ENCODE data around the gene LRRC15.

Gene LRRC15

DNA sequence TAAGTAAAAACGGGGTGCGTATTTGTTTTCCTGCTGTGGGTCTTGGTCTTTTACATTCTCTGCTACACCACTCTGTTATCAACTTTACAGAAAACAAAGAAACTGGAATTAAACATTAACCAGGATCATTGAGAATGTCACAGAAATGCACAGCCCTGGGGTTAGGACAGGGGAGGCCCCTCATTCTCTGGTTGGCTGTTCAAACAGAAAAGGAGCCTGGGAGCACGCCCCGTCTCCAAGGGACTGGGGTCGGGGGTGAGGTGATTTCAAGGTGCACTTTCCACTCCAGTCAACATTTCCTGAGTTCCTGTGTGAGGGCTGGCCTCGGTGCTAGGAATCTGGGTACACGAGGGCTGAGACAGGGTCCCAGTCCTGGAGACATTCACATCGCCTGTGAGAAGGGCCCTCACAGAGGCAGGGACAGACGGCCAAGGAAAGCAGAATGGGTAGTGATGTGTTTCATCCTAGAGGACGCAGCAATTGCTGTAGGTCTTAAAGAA, 48.7 kb downstream of the LRRC15 start:
- H3F3A ChIP-seq (ENCODE audit: insufficient read depth) = peaks cover 8% of the 10 kb centered on the region; the same call in 1 of the 2 replicates

DNA sequence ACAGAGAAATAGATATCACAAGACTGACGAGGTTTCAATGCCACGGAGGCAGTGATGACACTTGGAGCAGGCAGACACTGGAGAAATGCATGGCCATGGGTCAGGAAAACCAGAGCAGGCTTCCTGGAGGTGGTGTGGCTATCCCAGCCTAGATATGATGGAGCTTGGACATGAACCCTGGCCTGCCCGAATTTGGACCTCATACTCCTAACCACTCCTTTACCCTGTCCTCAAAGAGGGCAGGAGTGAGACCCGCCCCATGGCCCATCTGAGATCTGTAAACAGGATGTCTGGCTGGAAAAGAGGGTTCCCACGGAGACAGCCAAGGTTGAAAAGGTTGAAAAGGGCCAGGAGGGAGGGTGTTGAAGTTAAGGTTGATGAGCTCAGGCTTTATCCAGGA, 49.4 kb downstream of the LRRC15 start:
- TF ChIP-seq EZH2phosphoT487 (conservative IDR thresholded peaks at IDR 0.05; ENCODE audit: low read length) = no peak
- TF ChIP-seq, protein P1, sequence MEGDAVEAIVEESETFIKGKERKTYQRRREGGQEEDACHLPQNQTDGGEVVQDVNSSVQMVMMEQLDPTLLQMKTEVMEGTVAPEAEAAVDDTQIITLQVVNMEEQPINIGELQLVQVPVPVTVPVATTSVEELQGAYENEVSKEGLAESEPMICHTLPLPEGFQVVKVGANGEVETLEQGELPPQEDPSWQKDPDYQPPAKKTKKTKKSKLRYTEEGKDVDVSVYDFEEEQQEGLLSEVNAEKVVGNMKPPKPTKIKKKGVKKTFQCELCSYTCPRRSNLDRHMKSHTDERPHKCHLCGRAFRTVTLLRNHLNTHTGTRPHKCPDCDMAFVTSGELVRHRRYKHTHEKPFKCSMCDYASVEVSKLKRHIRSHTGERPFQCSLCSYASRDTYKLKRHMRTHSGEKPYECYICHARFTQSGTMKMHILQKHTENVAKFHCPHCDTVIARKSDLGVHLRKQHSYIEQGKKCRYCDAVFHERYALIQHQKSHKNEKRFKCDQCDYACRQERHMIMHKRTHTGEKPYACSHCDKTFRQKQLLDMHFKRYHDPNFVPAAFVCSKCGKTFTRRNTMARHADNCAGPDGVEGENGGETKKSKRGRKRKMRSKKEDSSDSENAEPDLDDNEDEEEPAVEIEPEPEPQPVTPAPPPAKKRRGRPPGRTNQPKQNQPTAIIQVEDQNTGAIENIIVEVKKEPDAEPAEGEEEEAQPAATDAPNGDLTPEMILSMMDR (IDR thresholded peaks at IDR 0.05; ENCODE audit: insufficient read depth, low read length, poor library complexity, severe bottlenecking) = no peak
- Histone ChIP-seq H2AFZ (ENCODE audit: low read depth, low read length, severe bottlenecking) (no peak overlapping the region), H3K36me3 (ENCODE audit: low read length) (no peaks in the 10 kb centered on the region), H3K9ac (ENCODE audit: low read length) (no peak overlapping the region), H3K79me2 (ENCODE audit: insufficient read depth, low read length) (no peaks in the 10 kb centered on the region), H3K9me3 (ENCODE audit: insufficient read depth, low read length) (peaks cover 5% of the 10 kb centered on the region), H3K27me3 (ENCODE audit: low read length) (no peaks in the 10 kb centered on the region), H3F3A (ENCODE audit: insufficient read depth) (peaks cover 4% of the 10 kb centered on the region; the same call in 1 of the 2 replicates), H4K20me1 (ENCODE audit: low read depth, low read length) (no peaks in the 10 kb centered on the region), H3K9me2 (replicated peaks; ENCODE audit: insufficient read depth, low read length) (no peaks in the 10 kb centered on the region), H3K4me3 (ENCODE audit: insufficient read depth, low read length, poor library complexity, severe bottlenecking) (no peak overlapping the region), H3K4me2 (ENCODE audit: low read depth, low read length, poor library complexity, severe bottlenecking) (no peak overlapping the region), H3K27ac (ENCODE audit: low read depth, low read length) (no peak overlapping the region)

More for the DNA sequence above, 48.7 kb downstream of the LRRC15 start:
- Histone ChIP-seq H2AFZ (ENCODE audit: low read depth, low read length, severe bottlenecking) (no peak overlapping the region), H3K79me2 (ENCODE audit: insufficient read depth, low read length) (no peaks in the 10 kb centered on the region), H4K20me1 (ENCODE audit: low read depth, low read length) (no peaks in the 10 kb centered on the region), H3K4me3 (ENCODE audit: insufficient read depth, low read length, poor library complexity, severe bottlenecking) (no peak overlapping the region), H3K27me3 (ENCODE audit: low read length) (no peaks in the 10 kb centered on the region), H3K27ac (ENCODE audit: low read depth, low read length) (no peak overlapping the region), H3K36me3 (ENCODE audit: low read length) (no peaks in the 10 kb centered on the region), H3K9me3 (ENCODE audit: insufficient read depth, low read length) (peaks cover 7% of the 10 kb centered on the region), H3K9ac (ENCODE audit: low read length) (no peak overlapping the region), H3K4me2 (ENCODE audit: low read depth, low read length, poor library complexity, severe bottlenecking) (no peak overlapping the region), H3K9me2 (replicated peaks; ENCODE audit: insufficient read depth, low read length) (no peaks in the 10 kb centered on the region)
- no peak for TF ChIP-seq EZH2phosphoT487 (conservative IDR thresholded peaks at IDR 0.05; ENCODE audit: low read length)
- TF ChIP-seq, protein P1 (IDR thresholded peaks at IDR 0.05; ENCODE audit: insufficient read depth, low read length, poor library complexity, severe bottlenecking) = no peak

GRCh38 chr3:194318511-194319161, 50.9 kb downstream of the LRRC15 start:
- no peaks in the 10 kb centered on the region for H3F3A ChIP-seq (ENCODE audit: insufficient read depth)
- H3K9me3 ChIP-seq (ENCODE audit: insufficient read depth, low read length) = no peaks in the 10 kb centered on the region
- H3K9me2 ChIP-seq (replicated peaks; ENCODE audit: insufficient read depth, low read length) = no peaks in the 10 kb centered on the region
- H3K4me3 ChIP-seq (ENCODE audit: insufficient read depth, low read length, poor library complexity, severe bottlenecking) = no peak overlapping the region
- no peak overlapping the region for H3K27ac ChIP-seq (ENCODE audit: low read depth, low read length)
- H3K9ac ChIP-seq (ENCODE audit: low read length) = no peak overlapping the region
- no peaks in the 10 kb centered on the region for H3K79me2 ChIP-seq (ENCODE audit: insufficient read depth, low read length)
- H3K36me3 ChIP-seq (ENCODE audit: low read length) = no peaks in the 10 kb centered on the region
- H3K27me3 ChIP-seq (ENCODE audit: low read length) = no peaks in the 10 kb centered on the region
- no peak overlapping the region for H2AFZ ChIP-seq (ENCODE audit: low read depth, low read length, severe bottlenecking)
- no peaks in the 10 kb centered on the region for H4K20me1 ChIP-seq (ENCODE audit: low read depth, low read length)
- no peak overlapping the region for H3K4me2 ChIP-seq (ENCODE audit: low read depth, low read length, poor library complexity, severe bottlenecking)
- TF ChIP-seq, protein P1 (IDR thresholded peaks at IDR 0.05; ENCODE audit: insufficient read depth, low read length, poor library complexity, severe bottlenecking) = no peak
- no peak for TF ChIP-seq EZH2phosphoT487 (conservative IDR thresholded peaks at IDR 0.05; ENCODE audit: low read length)
